Measurements from ENCODE around the gene SLC25A13.
"Not testable (repeated sequence)": the region's sequence is repeated elsewhere in the genome, so short reads cannot be mapped to it uniquely, and the experiment has no call there.

Gene SLC25A13

GRCh38 chr7:96300502-96300901 lies 21.4 kb downstream of the SLC25A13 start:
- no peak for DNase-seq (ENCODE audit: low read depth, low spot score)

GRCh38 chr7:96299496-96299895 lies 22.4 kb downstream of the SLC25A13 start:
- no peak for DNase-seq (ENCODE audit: low read depth, low spot score)

GRCh38 chr7:96297876-96298275 lies 24.0 kb downstream of the SLC25A13 start:
- no peak for DNase-seq (ENCODE audit: low read depth, low spot score)

- DNase-seq (ENCODE audit: low read depth, low spot score): not testable (repeated sequence)
Measured at GRCh38 chr7:96297446-96297845, 24.5 kb downstream of the SLC25A13 start.

- not testable (repeated sequence) for DNase-seq (ENCODE audit: low read depth, low spot score)
Measured at GRCh38 chr7:96293911-96294310, 28.0 kb downstream of the SLC25A13 start.

- DNase-seq (ENCODE audit: low read depth, low spot score): no peak
Measured at GRCh38 chr7:96287559-96287958, 34.3 kb downstream of the SLC25A13 start.

GRCh38 chr7:96287132-96287531 lies 34.8 kb downstream of the SLC25A13 start:
- DNase-seq (ENCODE audit: low read depth, low spot score): no peak

- no peak for DNase-seq (ENCODE audit: low read depth, low spot score)
Measured at GRCh38 chr7:96285579-96285978, 36.3 kb downstream of the SLC25A13 start.

- DNase-seq (ENCODE audit: low read depth, low spot score): no peak
Measured at GRCh38 chr7:96284835-96285234, 37.1 kb downstream of the SLC25A13 start.

- no peak for DNase-seq (ENCODE audit: low read depth, low spot score)
Measured at GRCh38 chr7:96284240-96284639, 37.7 kb downstream of the SLC25A13 start.

- DNase-seq (ENCODE audit: low read depth, low spot score): no peak
Measured at GRCh38 chr7:96282835-96283234, 39.1 kb downstream of the SLC25A13 start.

GRCh38 chr7:96277921-96278320 lies 44.0 kb downstream of the SLC25A13 start:
- DNase-seq (ENCODE audit: low read depth, low spot score): no peak

GRCh38 chr7:96276019-96276418 lies 45.9 kb downstream of the SLC25A13 start:
- DNase-seq (ENCODE audit: low read depth, low spot score): no peak

GRCh38 chr7:96273716-96274115 lies 48.2 kb downstream of the SLC25A13 start:
- DNase-seq (ENCODE audit: low read depth, low spot score): no peak

- no peak for DNase-seq (ENCODE audit: low read depth, low spot score)
Measured at GRCh38 chr7:96269246-96269994, 52.5 kb downstream of the SLC25A13 start.

GRCh38 chr7:96266580-96266979 lies 55.3 kb downstream of the SLC25A13 start:
- DNase-seq (ENCODE audit: low read depth, low spot score): no peak

- DNase-seq (ENCODE audit: low read depth, low spot score): no peak
Measured at GRCh38 chr7:96266015-96266414, 55.9 kb downstream of the SLC25A13 start.

- no peak for DNase-seq (ENCODE audit: low read depth, low spot score)
Measured at GRCh38 chr7:96253964-96254363, 67.9 kb downstream of the SLC25A13 start.

- no peak for DNase-seq (ENCODE audit: low read depth, low spot score)
Measured at GRCh38 chr7:96253441-96253840, 68.5 kb downstream of the SLC25A13 start.

- DNase-seq (ENCODE audit: low read depth, low spot score): no peak
Measured at GRCh38 chr7:96250776-96251361, 71.0 kb downstream of the SLC25A13 start.

GRCh38 chr7:96248405-96248804 lies 73.5 kb downstream of the SLC25A13 start:
- DNase-seq (ENCODE audit: low read depth, low spot score): no peak

- DNase-seq (ENCODE audit: low read depth, low spot score): no peak
Measured at GRCh38 chr7:96246919-96247318, 75.0 kb downstream of the SLC25A13 start.

GRCh38 chr7:96244992-96245292 lies 77.0 kb downstream of the SLC25A13 start:
- DNase-seq (ENCODE audit: low read depth, low spot score): no peak

Measured in smooth muscle cell of the brain vasculature (primary cell).